T-cell (primary cell): ENCODE results near the gene GFRA1. TPM values are rescaled to one million over a fixed set of nuclear protein-coding genes. Genes with fewer than 3 reads are reported as not detected.

Experiments used
- ATAC-seq, 4 experiments: fragments of 200-7000 bp in 3 of 4; fragments of 150-1000 bp in 1 of 4; cut with Tn5 transposase; replicated peaks in 1 of 4; 1 replicate in 3 of 4; 2 replicates in 1 of 4; pipeline ENCODE4 v1.10.0; 2021; ENCODE audit warnings: moderate library complexity in 3 of 4, mild to moderate bottlenecking in 2 of 4, moderate number of reproducible peaks in 1 of 4
- CTCF ChIA-PET, 2 donors: fragments of 300-600 bp; sonication (Branson Sonifier 250); formaldehyde crosslinking; loops; one replicate each; lab custom pipeline; 2022; ENCODE audit warnings: antibody characterized with exemption in 2 of 2; lab: Charles Lee
- POLR2A ChIA-PET, 2 donors: fragments of 300-600 bp; sonication (Branson Sonifier 250); formaldehyde crosslinking; loops; one replicate each; lab custom pipeline; 2022; ENCODE audit warnings: antibody characterized with exemption in 2 of 2; lab: Charles Lee
- DNase-seq, 35 experiments: peaks; one replicate each; pipeline versions ENCODE4 v3.0.0 to v3.0.0-alpha.2; 2013 to 2023
- H3K27ac ChIP-seq: one replicate; pipeline ENCODE4 v1.5.1; 2013; ENCODE audit warnings: low read length
- H3K27me3 ChIP-seq, 2 experiments: replicated peaks in 1 of 2; 1 replicate in 1 of 2; 2 replicates in 1 of 2; pipeline versions ENCODE4 v1.6.1 to v1.7.0; 2013; ENCODE audit warnings: low read length in 1 of 2, mixed read lengths in 1 of 2; ENCODE audit not compliant: control insufficient read depth in 2 of 2, insufficient read depth in 2 of 2; ENCODE audit errors: extremely low read depth in 1 of 2
- H3K36me3 ChIP-seq, 2 donors: 1 replicate in 1 of 2; 2 replicates in 1 of 2; pipeline versions ENCODE4 v1.6.1 to v1.7.0; 2013; ENCODE audit warnings: low read length in 1 of 2; ENCODE audit not compliant: control insufficient read depth in 2 of 2, insufficient read depth in 1 of 2; ENCODE audit errors: extremely low read depth in 1 of 2
- H3K4me1 ChIP-seq, 2 experiments: 1 replicate in 1 of 2; 2 replicates in 1 of 2; pipeline versions ENCODE4 v1.6.1 to v1.7.0; 2013; ENCODE audit warnings: low read length in 2 of 2, mixed read lengths in 1 of 2; ENCODE audit not compliant: insufficient read depth in 2 of 2, control insufficient read depth in 1 of 2; ENCODE audit errors: extremely low read depth in 1 of 2
- H3K4me3 ChIP-seq, 2 donors: 1 replicate in 1 of 2; 2 replicates in 1 of 2; pipeline versions ENCODE4 v1.5.1 to v1.7.0; 2013; ENCODE audit warnings: mild to moderate bottlenecking in 2 of 2, low read length in 1 of 2, moderate library complexity in 1 of 2; ENCODE audit not compliant: control insufficient read depth in 1 of 2; ENCODE audit errors: extremely low read depth in 1 of 2
- H3K9me3 ChIP-seq: 2 replicates; pipeline ENCODE4 v1.7.0; 2013
- H3K27ac Mint-ChIP-seq, 2 donors: one replicate each; pipeline ENCODE4 v1.8.0; 2020 to 2021; ENCODE audit warnings: mild to moderate bottlenecking in 2 of 2, mixed read lengths in 2 of 2
- H3K27me3 Mint-ChIP-seq, 2 donors: one replicate each; pipeline ENCODE4 v1.8.0; 2021 to 2022; ENCODE audit warnings: mixed read lengths in 2 of 2
- H3K36me3 Mint-ChIP-seq: one replicate; pipeline ENCODE4 v1.8.0; 2021; ENCODE audit warnings: mixed read lengths
- H3K4me1 Mint-ChIP-seq, 3 donors: one replicate each; pipeline ENCODE4 v1.8.0; 2020 to 2022; ENCODE audit warnings: mixed read lengths in 3 of 3, mild to moderate bottlenecking in 1 of 3
- H3K4me3 Mint-ChIP-seq, 3 donors: one replicate each; pipeline ENCODE4 v1.8.0; 2020 to 2022; ENCODE audit warnings: mild to moderate bottlenecking in 3 of 3, mixed read lengths in 3 of 3, moderate library complexity in 3 of 3
- H3K9me3 Mint-ChIP-seq, 3 donors: one replicate each; pipeline ENCODE4 v1.8.0; 2020 to 2022; ENCODE audit warnings: mixed read lengths in 3 of 3
- WGBS: methylation state at CpG from one replicate; pipeline ENCODE4 v1.1.5; 2013; ENCODE audit warnings: missing lambda C conversion rate; ENCODE audit not compliant: insufficient coverage; 5-methylcytosine and 5-hydroxymethylcytosine counted together
- total RNA-seq, 35 experiments: library from RNA in 6 of 35; stranded (reverse) in 6 of 35; fragments of 120-200 nt in 1 of 35; gene quantifications; one replicate each; pipeline versions ENCODE4 v1.2.1 to v1.2.4 and lab custom pipeline; 2013 to 2026

The GFRA1 gene
- total RNA-seq, 5 donors from 2014 or later (not counting 1 experiment from before 2014, with no cell fraction given), result 0.03 to 0.25 (median 0.20) TPM; not detected in 2

- DNase-seq, result no peak
- peaks cover 0 to 4% of the 10 kb centered on the region in 2 donors for H3K27me3 Mint-ChIP-seq
- no peaks in the 10 kb centered on the region for H3K9me3 ChIP-seq
- no peak for ATAC-seq
- no peak overlapping the region for H3K27ac Mint-ChIP-seq
- 40% methylated on average over 1 of the region's 7 CpGs for WGBS
- no peaks in the 10 kb centered on the region for H3K36me3 Mint-ChIP-seq
- H3K9me3 Mint-ChIP-seq, result peaks cover 3 to 22% (median 4%) of the 10 kb centered on the region in 3 donors
- ChIA-PET POLR2A (no interaction called here), CTCF (no interaction called here)
- H3K4me1 ChIP-seq, result no peaks in the 10 kb centered on the region
- H3K27ac ChIP-seq, result no peak overlapping the region
- no peaks in the 10 kb centered on the region for H3K36me3 ChIP-seq
- no peaks in the 10 kb centered on the region for H3K4me1 Mint-ChIP-seq
- H3K27me3 ChIP-seq, result no peaks in the 10 kb centered on the region
- H3K4me3 ChIP-seq, result no peak overlapping the region
- no peak overlapping the region for H3K4me3 Mint-ChIP-seq
These were observed 257.2 kb downstream of the GFRA1 start for GRCh38 chr10:116015583-116016333.

GRCh38 chr10:116014871-116015582 lies 258.0 kb downstream of the GFRA1 start:
- ChIA-PET POLR2A (no interaction called here), CTCF (no interaction called here)
- Histone ChIP-seq H3K9me3 (no peaks in the 10 kb centered on the region), H3K27ac (no peak overlapping the region), H3K4me1 (no peaks in the 10 kb centered on the region), H3K27me3 (no peaks in the 10 kb centered on the region), H3K36me3 (no peaks in the 10 kb centered on the region), H3K4me3 (no peak overlapping the region)
- peaks cover 0 to 4% of the 10 kb centered on the region in 2 donors for H3K27me3 Mint-ChIP-seq
- no peak for DNase-seq
- H3K36me3 Mint-ChIP-seq, result no peaks in the 10 kb centered on the region
- peaks cover 3 to 18% (median 4%) of the 10 kb centered on the region in 3 donors for H3K9me3 Mint-ChIP-seq
- ATAC-seq, result no peak
- no peaks in the 10 kb centered on the region for H3K4me1 Mint-ChIP-seq
- H3K27ac Mint-ChIP-seq, result no peak overlapping the region
- WGBS, result 32% methylated on average over 6 of the region's 8 CpGs
- H3K4me3 Mint-ChIP-seq, result no peak overlapping the region

GRCh38 chr10:116014326-116014725 lies 258.7 kb downstream of the GFRA1 start:
- Histone ChIP-seq H3K4me1 (no peaks in the 10 kb centered on the region), H3K9me3 (no peaks in the 10 kb centered on the region), H3K4me3 (no peak overlapping the region), H3K36me3 (no peaks in the 10 kb centered on the region), H3K27ac (no peak overlapping the region), H3K27me3 (no peaks in the 10 kb centered on the region)
- no peak overlapping the region for H3K27ac Mint-ChIP-seq
- ChIA-PET POLR2A (no interaction called here), CTCF (no interaction called here)
- H3K4me1 Mint-ChIP-seq, result no peaks in the 10 kb centered on the region
- DNase-seq, result no peak
- peaks cover 0 to 4% of the 10 kb centered on the region in 2 donors for H3K27me3 Mint-ChIP-seq
- no peak overlapping the region for H3K4me3 Mint-ChIP-seq
- 45% methylated on average over 2 of the region's 2 CpGs for WGBS
- no peaks in the 10 kb centered on the region for H3K36me3 Mint-ChIP-seq
- ATAC-seq, result no peak
- peaks cover 3 to 15% (median 4%) of the 10 kb centered on the region in 3 donors for H3K9me3 Mint-ChIP-seq

- Mint-ChIP-seq H3K27ac (no peak overlapping the region), H3K4me1 (no peaks in the 10 kb centered on the region), H3K4me3 (no peak overlapping the region), H3K36me3 (no peaks in the 10 kb centered on the region), H3K9me3 (peaks cover 1 to 14% (median 2%) of the 10 kb centered on the region in 3 donors), H3K27me3 (no peaks in the 10 kb centered on the region)
- Histone ChIP-seq H3K27me3 (no peaks in the 10 kb centered on the region), H3K4me1 (no peaks in the 10 kb centered on the region), H3K36me3 (no peaks in the 10 kb centered on the region), H3K27ac (no peak overlapping the region), H3K9me3 (no peaks in the 10 kb centered on the region), H3K4me3 (no peak overlapping the region)
- DNase-seq (no peak), ATAC-seq (no peak)
- CTCF ChIA-PET, result no interaction called here
- POLR2A ChIA-PET, result no interaction called here
These were observed 261.1 kb downstream of the GFRA1 start for GRCh38 chr10:116011929-116012328.

- ChIA-PET POLR2A (no interaction called here), CTCF (no interaction called here)
- Mint-ChIP-seq H3K27me3 (no peaks in the 10 kb centered on the region), H3K36me3 (no peaks in the 10 kb centered on the region), H3K9me3 (peaks cover 0 to 12% (median 2%) of the 10 kb centered on the region in 3 donors), H3K4me1 (no peaks in the 10 kb centered on the region), H3K27ac (no peak overlapping the region), H3K4me3 (no peak overlapping the region)
- 69% methylated on average over 7 of the region's 9 CpGs for WGBS
- Histone ChIP-seq H3K27ac (no peak overlapping the region), H3K36me3 (no peaks in the 10 kb centered on the region), H3K27me3 (no peaks in the 10 kb centered on the region), H3K9me3 (no peaks in the 10 kb centered on the region), H3K4me3 (no peak overlapping the region), H3K4me1 (no peaks in the 10 kb centered on the region)
- DNase-seq, result no peak
- ATAC-seq, result no peak
These were observed 265.6 kb downstream of the GFRA1 start for GRCh38 chr10:116007256-116007891.
